Activated naive CD4-positive, alpha-beta T cell treated with anti-CD3 and anti-CD28 coated beads for 36 hours (primary cell): ENCODE data around the gene NTN3. TPM values are rescaled to one million over a fixed set of nuclear protein-coding genes. Genes with fewer than 3 reads are reported as not detected.

ENCODE experiments used
- CTCF ChIA-PET: fragments of 350-600 bp; sonication (Branson Sonifier 250); formaldehyde crosslinking; loops from one replicate; lab custom pipeline; 2021; ENCODE audit warnings: antibody characterized with exemption; lab: Charles Lee
- DNase-seq: peaks from one replicate; pipeline ENCODE4 v3.0.0-alpha.2; 2020
- H3K27ac Mint-ChIP-seq: one replicate; pipeline ENCODE4 v1.8.0; 2021; ENCODE audit warnings: mild to moderate bottlenecking, mixed read lengths
- H3K27me3 Mint-ChIP-seq: one replicate; pipeline ENCODE4 v1.8.0; 2021; ENCODE audit warnings: low read depth, mixed read lengths
- H3K36me3 Mint-ChIP-seq: one replicate; pipeline ENCODE4 v1.8.0; 2021; ENCODE audit warnings: low read depth, mixed read lengths
- H3K4me1 Mint-ChIP-seq: one replicate; pipeline ENCODE4 v1.8.0; 2021; ENCODE audit warnings: low read depth, mixed read lengths
- H3K4me3 Mint-ChIP-seq: one replicate; pipeline ENCODE4 v1.8.0; 2021; ENCODE audit warnings: mild to moderate bottlenecking, moderate library complexity, mixed read lengths
- H3K9me3 Mint-ChIP-seq: one replicate; pipeline ENCODE4 v1.8.0; 2021; ENCODE audit warnings: mixed read lengths
- intact Hi-C: fragments of 100-400 bp; cut with micrococcal nuclease; formaldehyde crosslinking; loops from one replicate; pipeline ENCODE4 v1.15.1; 2023
- total RNA-seq, 2 experiments: library from RNA; stranded (reverse); gene quantifications; one replicate each; pipeline ENCODE4 v1.2.3, GENCODE V29; 2021

The NTN3 gene
- total RNA-seq, 2 experiments from 2014 or later: not detected

DNA sequence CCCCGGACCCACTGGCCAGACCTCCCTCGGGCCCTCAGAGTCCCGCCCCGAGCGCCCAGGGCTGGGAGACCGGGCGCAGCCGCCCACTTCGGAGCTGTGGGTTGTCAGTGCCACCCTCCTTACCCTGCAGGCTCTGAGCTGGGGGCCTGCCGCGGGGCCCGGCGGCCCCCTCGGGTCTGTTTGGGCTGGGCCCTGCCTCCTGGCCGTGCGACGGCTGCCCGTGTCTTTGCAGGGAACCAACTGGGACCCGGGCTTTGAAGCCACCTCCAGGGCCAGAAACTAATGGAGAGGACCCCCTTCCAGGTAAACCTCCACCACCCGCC is 10.7 kb upstream of the NTN3 start:
- CTCF ChIA-PET: no interaction called here

DNA sequence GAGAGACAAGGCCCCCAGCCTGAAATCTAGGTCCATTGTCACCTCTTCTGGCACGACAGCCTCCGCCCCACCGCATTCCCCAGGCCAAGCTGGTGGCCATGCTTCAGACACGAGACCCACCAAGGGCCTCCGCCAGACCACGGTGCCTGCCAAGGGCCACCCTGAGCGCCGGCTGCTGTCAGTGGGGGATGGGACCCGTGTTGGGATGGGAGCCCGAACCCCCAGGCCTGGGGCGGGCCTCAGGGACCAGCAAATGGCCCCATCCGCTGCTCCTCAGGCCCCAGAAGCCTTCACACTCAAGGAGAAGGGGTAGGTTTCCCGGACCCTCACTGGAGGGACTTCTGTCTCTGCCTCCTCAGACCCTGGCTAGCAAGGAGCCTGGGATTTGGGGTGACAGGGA is 10.2 kb upstream of the NTN3 start:
- intact Hi-C loops: loop anchor here (1.0 kb wide), 1 partner anchor 13 kb away; no protein-coding TSS in a partner anchor
- CTCF ChIA-PET: no interaction called here
- Mint-ChIP-seq H3K27ac (no peak overlapping the region), H3K4me1 (peaks cover 11% of the 10 kb centered on the region), H3K9me3 (no peaks in the 10 kb centered on the region), H3K4me3 (peak overlapping the region; percentile 63), H3K27me3 (no peaks in the 10 kb centered on the region), H3K36me3 (peaks cover 12% of the 10 kb centered on the region)
- DNase-seq: no peak

More for the DNA sequence above, 10.7 kb upstream of the NTN3 start:
- Mint-ChIP-seq H3K27ac (no peak overlapping the region), H3K4me3 (peak overlapping the region; percentile 63), H3K4me1 (peaks cover 11% of the 10 kb centered on the region), H3K27me3 (no peaks in the 10 kb centered on the region), H3K36me3 (peaks cover 12% of the 10 kb centered on the region), H3K9me3 (no peaks in the 10 kb centered on the region)
- DNase-seq: no peak
- intact Hi-C loops: loop anchor here (1.0 kb wide), 1 partner anchor 14 kb away; no protein-coding TSS in a partner anchor

DNA sequence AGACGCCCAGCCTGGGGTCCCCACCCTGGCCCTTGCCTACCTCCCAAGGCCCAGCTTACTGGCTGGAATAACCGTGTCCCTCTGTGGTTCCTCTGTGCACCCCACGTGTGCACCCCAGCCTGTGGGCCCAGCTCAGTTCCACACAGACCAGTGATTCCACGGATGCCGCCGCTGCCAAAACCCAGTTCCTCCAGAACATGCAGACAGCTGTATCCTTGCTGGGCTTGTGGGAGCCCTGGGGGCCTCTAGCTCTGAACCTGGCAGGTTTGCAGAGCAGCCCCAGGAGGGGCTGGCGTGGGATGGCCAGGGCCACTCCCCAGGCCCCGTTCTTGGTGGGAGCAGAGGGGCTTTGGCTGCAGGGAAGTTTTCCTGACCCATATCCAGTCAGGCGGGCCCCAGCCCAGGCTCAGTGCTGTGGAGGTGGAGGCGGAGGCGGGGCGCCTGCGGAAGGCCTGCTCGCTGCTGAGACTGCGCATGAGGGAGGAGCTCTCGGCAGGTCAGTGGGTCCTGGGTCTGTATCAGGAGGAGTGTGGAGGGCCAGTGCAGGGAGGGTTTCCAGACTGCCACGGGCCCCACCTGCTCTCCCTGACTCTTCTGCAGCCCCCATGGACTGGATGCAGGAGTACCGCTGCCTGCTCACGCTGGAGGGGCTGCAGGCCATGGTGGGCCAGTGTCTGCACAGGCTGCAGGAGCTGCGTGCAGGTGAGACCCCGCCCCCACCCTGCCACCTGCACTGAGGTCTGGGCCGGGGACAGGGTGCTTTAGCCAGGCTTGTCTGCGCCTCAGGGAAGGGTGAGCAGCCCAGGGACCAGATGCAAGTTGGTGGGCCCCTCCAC is 8.8 kb upstream of the NTN3 start:
- DNase-seq: no peak
- H3K27me3 Mint-ChIP-seq: peaks cover 4% of the 10 kb centered on the region
- H3K27ac Mint-ChIP-seq: no peak overlapping the region
- no peak overlapping the region for H3K4me3 Mint-ChIP-seq
- CTCF ChIA-PET: interaction anchor here (0.6 kb wide), 1 partner anchor 31 kb away, joined by 3 read pairs; no protein-coding TSS in a partner anchor
- peaks cover 5% of the 10 kb centered on the region for H3K36me3 Mint-ChIP-seq
- intact Hi-C loops: no loop called here
- no peaks in the 10 kb centered on the region for H3K9me3 Mint-ChIP-seq
- H3K4me1 Mint-ChIP-seq: peaks cover 12% of the 10 kb centered on the region

GRCh38 chr16:2464333-2464732 is 6.8 kb upstream of the NTN3 start:
- CTCF ChIA-PET: no interaction called here

DNA sequence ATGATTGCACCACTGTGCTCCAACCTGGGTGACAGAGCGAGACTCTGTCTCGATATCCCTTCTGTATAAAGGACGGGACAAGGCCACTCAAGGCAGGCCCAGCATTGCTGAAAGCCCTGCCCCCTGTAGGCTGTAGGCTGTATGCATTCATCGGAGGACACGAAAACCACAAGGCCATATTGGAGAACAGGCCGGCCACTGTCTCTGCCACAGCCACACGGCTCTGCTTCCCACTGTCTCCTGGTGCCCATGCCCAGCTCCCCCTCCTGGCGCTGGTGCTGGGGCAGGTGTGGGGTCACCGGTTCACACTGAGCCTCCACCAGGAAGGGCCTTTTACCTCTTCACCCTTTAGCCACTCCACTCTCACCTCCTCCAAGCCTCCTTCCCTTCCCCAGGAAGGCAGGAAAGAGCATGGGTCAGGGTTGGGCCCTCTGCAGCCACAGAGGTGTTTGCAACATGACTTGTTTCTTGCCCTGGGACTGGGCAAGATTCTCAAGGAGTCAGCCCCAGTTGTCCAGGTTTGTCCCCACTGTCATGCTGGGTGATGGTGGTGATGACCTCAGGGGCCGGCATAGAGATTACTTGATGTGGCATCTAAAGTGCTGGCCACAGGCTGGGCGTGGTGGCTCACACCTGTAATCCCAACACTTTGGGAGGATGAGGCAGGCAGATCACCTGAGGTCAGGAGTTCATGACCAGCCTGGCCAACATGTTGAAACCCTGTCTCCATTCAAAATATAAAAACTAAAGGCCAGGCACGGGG is 5.3 kb upstream of the NTN3 start:
- H3K27me3 Mint-ChIP-seq: peaks cover 29% of the 10 kb centered on the region
- no peak overlapping the region for H3K4me3 Mint-ChIP-seq
- no peak for DNase-seq
- H3K27ac Mint-ChIP-seq: no peak overlapping the region
- H3K4me1 Mint-ChIP-seq: peaks cover 13% of the 10 kb centered on the region
- CTCF ChIA-PET: no interaction called here
- H3K36me3 Mint-ChIP-seq: no peaks in the 10 kb centered on the region
- intact Hi-C loops: no loop called here
- H3K9me3 Mint-ChIP-seq: no peaks in the 10 kb centered on the region

More at GRCh38 chr16:2464333-2464732, 6.8 kb upstream of the NTN3 start:
- H3K36me3 Mint-ChIP-seq: no peaks in the 10 kb centered on the region
- H3K27me3 Mint-ChIP-seq: peaks cover 15% of the 10 kb centered on the region
- intact Hi-C loops: no loop called here
- H3K9me3 Mint-ChIP-seq: no peaks in the 10 kb centered on the region
- H3K4me3 Mint-ChIP-seq: no peak overlapping the region
- H3K4me1 Mint-ChIP-seq: peaks cover 13% of the 10 kb centered on the region
- no peak for DNase-seq
- no peak overlapping the region for H3K27ac Mint-ChIP-seq

DNA sequence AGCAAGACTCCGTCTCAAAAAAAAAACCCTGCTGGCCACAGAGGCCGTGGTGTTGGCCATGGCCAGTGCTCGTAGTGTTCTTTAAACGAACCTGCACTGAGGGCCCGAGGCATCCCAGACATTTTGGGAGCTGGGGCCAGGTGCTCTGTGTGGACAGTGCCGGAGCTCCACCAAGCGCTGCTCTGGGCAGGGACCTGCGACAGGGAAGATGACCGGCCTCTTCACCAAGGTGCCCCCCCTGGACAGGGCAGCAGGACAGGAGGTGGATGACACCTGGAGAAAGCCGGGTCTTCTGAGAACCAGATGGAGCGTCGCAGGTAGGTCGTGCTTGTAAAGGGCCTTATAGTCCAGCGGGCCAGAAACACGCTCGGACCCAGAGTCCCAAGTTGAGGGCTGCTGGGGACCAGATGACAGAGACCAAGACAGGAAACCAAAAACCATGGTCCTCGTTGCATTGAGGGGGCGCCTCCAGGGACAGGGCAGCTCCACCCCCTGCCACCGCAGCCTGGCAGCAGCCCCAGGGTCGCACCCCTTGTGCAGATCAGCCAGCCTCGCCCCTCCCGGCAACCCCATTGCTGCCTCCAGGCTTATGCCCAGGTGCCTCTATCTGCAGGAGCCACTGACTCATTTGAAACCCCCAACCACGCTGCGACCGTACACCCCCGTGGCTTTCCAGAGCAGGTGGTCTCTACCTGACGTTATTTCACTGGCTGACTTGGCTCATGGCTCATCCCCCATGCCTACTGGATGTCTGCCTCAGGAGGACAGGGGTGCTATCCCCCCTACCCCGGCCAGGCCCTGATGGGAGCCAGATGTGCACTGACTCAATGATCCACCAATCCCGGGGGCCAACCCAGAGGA is 4.2 kb upstream of the NTN3 start:
- no peak overlapping the region for H3K4me3 Mint-ChIP-seq
- H3K27me3 Mint-ChIP-seq: peaks cover 29% of the 10 kb centered on the region
- DNase-seq: no peak
- H3K4me1 Mint-ChIP-seq: peaks cover 10% of the 10 kb centered on the region
- H3K27ac Mint-ChIP-seq: no peak overlapping the region
- H3K9me3 Mint-ChIP-seq: no peaks in the 10 kb centered on the region
- CTCF ChIA-PET: no interaction called here
- intact Hi-C loops: no loop called here
- no peaks in the 10 kb centered on the region for H3K36me3 Mint-ChIP-seq

GRCh38 chr16:2467528-2468232 is 3.4 kb upstream of the NTN3 start:
- H3K36me3 Mint-ChIP-seq: no peaks in the 10 kb centered on the region
- no peak overlapping the region for H3K4me3 Mint-ChIP-seq
- DNase-seq: peak; percentile 34
- H3K27ac Mint-ChIP-seq: no peak overlapping the region
- H3K27me3 Mint-ChIP-seq: peaks cover 33% of the 10 kb centered on the region
- CTCF ChIA-PET: no interaction called here
- no peaks in the 10 kb centered on the region for H3K9me3 Mint-ChIP-seq
- intact Hi-C loops: no loop called here
- H3K4me1 Mint-ChIP-seq: peaks cover 10% of the 10 kb centered on the region

DNA sequence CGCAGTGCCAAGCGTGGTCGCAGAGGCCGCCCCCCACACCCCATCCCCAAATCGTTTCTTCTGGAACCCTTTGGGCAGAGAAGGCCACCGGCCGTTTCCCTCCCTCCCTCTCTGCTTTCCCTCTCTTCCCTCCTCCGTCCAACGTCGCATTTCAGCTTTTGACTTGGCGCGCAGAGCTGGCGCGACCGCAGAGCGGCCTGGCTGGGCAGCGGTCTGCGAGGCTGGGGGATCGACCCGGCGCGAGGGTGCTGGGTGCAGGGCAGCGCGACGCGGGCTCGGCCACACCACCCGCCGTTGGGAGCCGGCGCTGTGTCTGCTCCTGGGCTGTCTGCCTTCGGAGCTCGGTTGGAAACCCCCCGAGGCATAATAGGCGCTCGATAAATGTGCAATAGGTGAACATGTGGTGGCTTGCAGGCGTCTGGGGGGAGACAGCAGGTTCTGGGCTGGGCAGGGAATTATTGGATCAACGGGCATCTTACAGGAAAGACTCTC is 2.8 kb upstream of the NTN3 start:
- Mint-ChIP-seq H3K27me3 (peaks cover 39% of the 10 kb centered on the region), H3K4me1 (peaks cover 15% of the 10 kb centered on the region), H3K9me3 (no peaks in the 10 kb centered on the region), H3K4me3 (peak overlapping the region; percentile 53), H3K27ac (no peak overlapping the region), H3K36me3 (no peaks in the 10 kb centered on the region)
- CTCF ChIA-PET: no interaction called here
- intact Hi-C loops: no loop called here
- DNase-seq: peak; percentile 34

GRCh38 chr16:2468725-2469398 is 2.2 kb upstream of the NTN3 start:
- intact Hi-C loops: no loop called here
- CTCF ChIA-PET: no interaction called here
- Mint-ChIP-seq H3K27me3 (peaks cover 39% of the 10 kb centered on the region), H3K4me1 (peaks cover 16% of the 10 kb centered on the region), H3K36me3 (no peaks in the 10 kb centered on the region), H3K4me3 (no peak overlapping the region), H3K27ac (no peak overlapping the region), H3K9me3 (no peaks in the 10 kb centered on the region)
- no peak for DNase-seq

DNA sequence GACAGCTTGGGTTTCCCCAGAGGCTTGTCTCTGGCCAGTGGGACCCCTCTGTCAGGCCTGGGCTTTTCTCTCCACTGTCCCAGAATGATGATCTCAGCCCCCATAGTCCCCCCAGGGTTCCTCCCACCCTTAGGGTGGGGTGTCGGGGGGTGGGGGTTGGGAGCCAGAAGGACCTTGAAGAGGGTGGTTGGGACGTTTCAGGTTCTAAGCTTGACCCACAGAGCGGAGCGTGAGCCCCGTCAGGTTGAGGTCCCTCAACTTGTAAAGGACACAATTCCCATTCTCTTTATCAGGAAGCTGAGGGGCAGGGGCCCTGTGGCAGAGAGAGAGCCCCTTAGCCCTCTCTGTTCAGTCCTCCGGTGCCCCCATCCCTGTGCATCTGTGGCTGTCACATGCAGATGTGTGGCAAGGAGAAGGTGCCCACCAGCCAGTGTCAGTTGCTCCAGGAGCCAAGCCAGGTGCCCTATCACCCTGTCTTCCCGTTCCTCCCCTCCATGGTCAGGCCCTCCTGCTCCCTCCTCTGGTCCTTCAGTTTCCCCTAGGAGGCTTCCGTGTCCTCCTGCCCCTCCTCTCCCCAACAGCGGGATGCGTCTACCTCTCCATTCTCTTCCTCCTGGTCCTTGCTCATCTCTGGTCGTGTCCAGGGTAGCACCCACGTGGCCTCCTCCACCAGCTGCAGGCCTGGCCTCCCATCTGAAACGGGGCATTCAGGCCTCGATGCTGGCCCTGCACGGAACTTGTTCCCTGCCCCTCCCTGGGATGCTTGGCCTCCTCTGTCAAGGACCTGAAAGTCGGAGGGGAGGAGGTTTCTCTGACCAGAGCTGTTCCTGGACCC is 1.5 kb upstream of the NTN3 start:
- intact Hi-C loops: loop anchor here (5.0 kb wide), 1 partner anchor 42 kb away; the partner anchor contains the start of gene CCNF
- Mint-ChIP-seq H3K9me3 (no peaks in the 10 kb centered on the region), H3K27me3 (peaks cover 39% of the 10 kb centered on the region), H3K36me3 (no peaks in the 10 kb centered on the region), H3K4me1 (peaks cover 16% of the 10 kb centered on the region), H3K4me3 (no peak overlapping the region), H3K27ac (no peak overlapping the region)
- no peak for DNase-seq
- CTCF ChIA-PET: interaction anchor here (0.8 kb wide), 1 partner anchor 32 kb away, joined by 4 read pairs; no protein-coding TSS in a partner anchor
